Endothelial cell of umbilical vein (primary cell): ENCODE results near the gene RMND5B. TPM values are rescaled to one million over a fixed set of nuclear protein-coding genes. Genes with fewer than 3 reads are reported as not detected.

Experiments used
- BruUV-seq: library from RNA; stranded (reverse); fragments of 400-500 nt; replicated peaks from 2 replicates; lab custom pipeline; 2021; lab: Mats Ljungman, UMichigan
- CTCF ChIA-PET: fragments of 300-600, 350-600 bp; sonication (Branson Sonifier 250); formaldehyde crosslinking; loops from one replicate; lab custom pipeline; 2021; ENCODE audit warnings: antibody characterized with exemption, inconsistent platforms; lab: Charles Lee
- POLR2A ChIA-PET: fragments of 300-600, 350-600 bp; sonication (Branson Sonifier 250); formaldehyde crosslinking; loops from one replicate; lab custom pipeline; 2021; ENCODE audit warnings: antibody characterized with exemption, inconsistent platforms; lab: Charles Lee
- DNase-seq: peaks from one replicate; pipeline ENCODE4 v3.0.0-alpha.2; 2011; ENCODE audit warnings: low read depth, low spot score
- FAIRE-seq: peaks from 2 replicates; lab custom pipeline; 2011; peaks lifted over from hg19 to GRCh38; lab: Jason Lieb, UNC
- H2AFZ ChIP-seq: 2 replicates; pipeline ENCODE4 v1.6.0; 2012; ENCODE audit warnings: low read depth, low read length, control low read depth, inconsistent platforms
- H3K27ac ChIP-seq: 2 replicates; pipeline ENCODE4 v1.5.1; 2011; ENCODE audit warnings: low read depth, mild to moderate bottlenecking, control low read depth, low read length, moderate library complexity; ENCODE audit not compliant: insufficient read depth
- H3K27me3 ChIP-seq, 2 experiments: 2 replicates each; pipeline versions ENCODE4 v1.6.0 to v1.6.1; 2011; ENCODE audit warnings: low read length in 2 of 2, mixed read lengths in 1 of 2; ENCODE audit not compliant: control insufficient read depth in 2 of 2, insufficient read depth in 2 of 2
- H3K36me3 ChIP-seq, 2 experiments: 2 replicates in 1 of 2; 3 replicates in 1 of 2; pipeline ENCODE4 v1.5.1; 2011; ENCODE audit warnings: low read length in 2 of 2, mild to moderate bottlenecking in 1 of 2, moderate library complexity in 1 of 2; ENCODE audit not compliant: control insufficient read depth in 2 of 2, insufficient read depth in 2 of 2; ENCODE audit errors: extremely low read depth in 1 of 2
- H3K4me1 ChIP-seq: 3 replicates; pipeline ENCODE4 v1.5.1; 2011; ENCODE audit warnings: mild to moderate bottlenecking, low read length; ENCODE audit not compliant: control insufficient read depth, insufficient read depth; ENCODE audit errors: extremely low read depth
- H3K4me2 ChIP-seq: 2 replicates; pipeline ENCODE4 v1.6.1; 2011; ENCODE audit warnings: low read length, control low read depth, mixed read lengths; ENCODE audit not compliant: insufficient read depth
- H3K4me3 ChIP-seq, 3 experiments: fragments of 200-600 bp in 1 of 3; sonication (generic), shearing (Covaris generic) in 1 of 3; replicated peaks in 1 of 3; 2 replicates each; pipeline ENCODE4 v1.5.1; 2011 to 2016; ENCODE audit warnings: control low read depth in 3 of 3, low read length in 3 of 3, mild to moderate bottlenecking in 2 of 3, inconsistent platforms in 1 of 3, low read depth in 1 of 3, moderate library complexity in 1 of 3; ENCODE audit not compliant: insufficient read depth in 1 of 3
- H3K79me2 ChIP-seq: 2 replicates; pipeline ENCODE4 v1.6.0; 2012; ENCODE audit warnings: low read length, inconsistent platforms; ENCODE audit not compliant: control insufficient read depth, insufficient read depth
- H3K9ac ChIP-seq: replicated peaks from 2 replicates; pipeline ENCODE3; 2011; ENCODE audit warnings: low read length, control low read depth; ENCODE audit not compliant: insufficient read depth; ENCODE audit errors: extremely low read depth
- H3K9me1 ChIP-seq: replicated peaks from 3 replicates; pipeline ENCODE4 v1.6.0; 2011; ENCODE audit warnings: mild to moderate bottlenecking, low read length; ENCODE audit not compliant: control insufficient read depth, insufficient read depth; ENCODE audit errors: extremely low read depth
- H3K9me3 ChIP-seq: replicated peaks from 2 replicates; pipeline ENCODE4 v1.5.1; 2012; ENCODE audit warnings: low read length, inconsistent platforms; ENCODE audit not compliant: control insufficient read depth, insufficient read depth
- H4K20me1 ChIP-seq: replicated peaks from 2 replicates; pipeline ENCODE3; 2011; ENCODE audit warnings: mild to moderate bottlenecking, low read length; ENCODE audit not compliant: control insufficient read depth, insufficient read depth; ENCODE audit errors: extremely low read depth
- CTCF ChIP-seq, 2 donors: IDR thresholded peaks; 1 replicate in 1 of 2; 2 replicates in 1 of 2; pipeline ENCODE4 v1.5.1; 2011; ENCODE audit warnings: low read length in 2 of 2, mild to moderate bottlenecking in 2 of 2, moderate library complexity in 2 of 2, control low read depth in 1 of 2, inconsistent platforms in 1 of 2, low read depth in 1 of 2; ENCODE audit not compliant: insufficient read depth in 1 of 2; ENCODE audit errors: extremely low read depth in 1 of 2
- EZH2 ChIP-seq: IDR thresholded peaks from 2 replicates; pipeline ENCODE4 v1.6.1; 2012; ENCODE audit warnings: borderline replicate concordance, low read depth, mild to moderate bottlenecking, moderate library complexity, low read length, inconsistent platforms; ENCODE audit not compliant: severe bottlenecking
- FOS ChIP-seq: IDR thresholded peaks from 2 replicates; pipeline ENCODE4 v1.6.1; 2011; ENCODE audit warnings: mild to moderate bottlenecking, low read length, moderate library complexity, borderline replicate concordance; ENCODE audit not compliant: insufficient read depth
- GATA2 ChIP-seq: IDR thresholded peaks from 2 replicates; pipeline ENCODE4 v1.7.0; 2011; ENCODE audit warnings: low read depth, mild to moderate bottlenecking, moderate library complexity, mixed read lengths, low read length; ENCODE audit not compliant: insufficient read length, insufficient read depth
- JUN ChIP-seq: IDR thresholded peaks from 2 replicates; pipeline ENCODE4 v1.6.1; 2011; ENCODE audit warnings: borderline replicate concordance, low read depth; ENCODE audit not compliant: insufficient read length, insufficient read depth
- MAX ChIP-seq: IDR thresholded peaks from 2 replicates; pipeline ENCODE4 v1.6.1; 2011; ENCODE audit not compliant: insufficient read depth, insufficient read length
- MYC ChIP-seq: IDR thresholded peaks from one replicate; pipeline ENCODE4 v1.6.1; 2011; ENCODE audit warnings: mild to moderate bottlenecking, low read depth, low read length
- POLR2A ChIP-seq: IDR thresholded peaks from 2 replicates; pipeline ENCODE4 v1.6.1; 2012; ENCODE audit warnings: low read depth, mild to moderate bottlenecking, control low read depth, low read length
- POLR2AphosphoS5 ChIP-seq: IDR thresholded peaks from 2 replicates; pipeline ENCODE4 v1.6.1; 2012; ENCODE audit warnings: low read depth, mild to moderate bottlenecking, control low read depth, low read length, moderate library complexity; ENCODE audit not compliant: insufficient read depth
- dilution Hi-C: fragments of 300-500 bp; cut with MboI; formaldehyde crosslinking; loops from one replicate; pipeline ENCODE4 v1.15.0; 2019; ENCODE audit warnings: low sequenced_read_pairs; ENCODE audit not compliant: extremely low pct_ligation_motif_present
- intact Hi-C: fragments of 100-400 bp; cut with micrococcal nuclease; formaldehyde crosslinking; loops from one replicate; pipeline ENCODE4 v1.10.0; 2022
- polyA plus RNA-seq, 4 experiments: library from polyadenylated mRNA; depleted of rRNA in 3 of 4; stranded (reverse) in 3 of 4; unstranded in 1 of 4; fragments of >200 nt; gene quantifications; 2 replicates each; pipeline versions ENCODE4 v1.2.1 to v1.2.3, GENCODE V29; 2011 to 2012; ENCODE audit warnings: missing spikeins in 1 of 4
- total RNA-seq: library from RNA; stranded (reverse); gene quantifications from 2 replicates; pipeline ENCODE4 v1.2.3, GENCODE V29; 2021

RMND5B gene
- total and polyA plus RNA-seq, 2 donors (not counting 3 experiments of a cell fraction or from before 2014, with no cell fraction given) = 38.2 to 40.2 TPM

- ChIA-PET CTCF (interaction anchor here (0.7 to 1.1 kb wide), 2 partner anchors 10 to 30 kb away, joined by 3 to 6 read pairs; no protein-coding TSS in a partner anchor), POLR2A (no interaction called here)
- Histone ChIP-seq H3K27ac (no peak overlapping the region), H3K79me2 (no peaks in the 10 kb centered on the region), H3K9me3 (no peaks in the 10 kb centered on the region), H3K4me2 (no peak overlapping the region), H2AFZ (no peak overlapping the region), H3K4me3 (no peak overlapping the region), H3K27me3 (peaks cover 0 to 5% of the 10 kb centered on the region in 2 experiments), H3K4me1 (no peaks in the 10 kb centered on the region), H3K9ac (no peak overlapping the region), H3K36me3 (no peaks in the 10 kb centered on the region), H4K20me1 (no peaks in the 10 kb centered on the region), H3K9me1 (no peaks in the 10 kb centered on the region)
- DNase-seq (no peak), FAIRE-seq (no peak)
- TF ChIP-seq CTCF (IDR thresholded peaks at IDR 0.05; ENCODE audit: extremely low read depth in 1 of 2, insufficient read depth in 1 of 2, low read depth in 1 of 2, low read length in 2 of 2) (no peak), EZH2 (no peak), POLR2AphosphoS5 (no peak), POLR2A (no peak), GATA2 (no peak), MYC (no peak), FOS (no peak), JUN (no peak), MAX (no peak)
- dilution Hi-C loops (no loop called here), intact Hi-C loops (no loop called here)
- no TSS peak for BruUV-seq
Measured at GRCh38 chr5:178085316-178085715, 45.5 kb upstream of the RMND5B start.
